Measurements from ENCODE around the gene GRB10.
"Not testable (repeated sequence)": the region's sequence is repeated elsewhere in the genome, so short reads cannot be mapped to it uniquely, and the experiment has no call there.

GRB10 gene

DNA sequence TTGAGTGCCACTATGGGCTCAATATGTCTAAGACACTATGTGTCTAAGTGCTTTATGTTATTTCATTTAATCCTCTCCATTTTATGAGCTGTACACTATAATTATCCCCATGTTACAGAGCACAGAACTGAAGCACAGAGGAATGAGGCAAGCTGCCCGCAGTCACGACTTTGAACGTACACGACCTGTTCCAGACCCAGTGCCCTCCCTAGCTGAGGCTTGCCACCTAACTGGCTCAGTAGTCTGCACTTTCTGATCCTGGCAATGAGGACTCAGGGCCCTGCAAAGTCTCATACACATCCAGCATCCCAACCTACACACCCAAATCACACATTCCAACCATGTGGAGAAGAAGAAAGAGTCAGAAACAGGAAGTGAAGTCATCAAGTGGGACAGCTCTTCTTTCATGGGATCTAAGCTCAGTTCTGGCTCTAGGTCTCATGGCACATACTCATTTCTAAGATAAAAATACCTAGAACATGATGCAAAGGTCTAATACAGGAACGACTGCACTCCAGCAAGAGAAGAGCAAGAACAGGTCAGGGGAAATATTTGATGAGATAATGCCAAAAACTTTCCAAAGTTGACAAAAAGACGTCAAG is 175.1 kb downstream of the GRB10 start:
- DNase-seq (ENCODE audit: low spot score): no peak

DNA sequence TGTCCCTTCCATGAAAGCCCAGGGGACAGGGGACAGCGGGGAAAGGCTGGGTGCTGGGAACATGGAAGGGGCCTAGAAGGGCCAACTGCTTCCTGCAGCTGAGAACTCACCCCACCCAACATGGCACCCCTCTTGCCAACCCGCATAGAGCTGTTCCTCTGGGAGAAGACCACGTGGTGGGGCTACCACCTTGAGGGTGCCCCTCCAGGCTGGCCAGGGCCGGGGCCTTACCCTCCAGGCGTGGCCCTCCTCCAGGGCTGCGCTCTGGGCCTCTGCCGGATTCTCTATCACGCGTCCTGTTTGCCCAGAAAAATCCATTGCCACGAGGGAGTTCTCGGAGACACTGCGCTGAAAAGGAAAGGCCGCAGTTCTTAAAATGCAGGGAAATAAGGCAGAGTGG is 177.6 kb downstream of the GRB10 start:
- no peak for DNase-seq (ENCODE audit: low spot score)

DNA sequence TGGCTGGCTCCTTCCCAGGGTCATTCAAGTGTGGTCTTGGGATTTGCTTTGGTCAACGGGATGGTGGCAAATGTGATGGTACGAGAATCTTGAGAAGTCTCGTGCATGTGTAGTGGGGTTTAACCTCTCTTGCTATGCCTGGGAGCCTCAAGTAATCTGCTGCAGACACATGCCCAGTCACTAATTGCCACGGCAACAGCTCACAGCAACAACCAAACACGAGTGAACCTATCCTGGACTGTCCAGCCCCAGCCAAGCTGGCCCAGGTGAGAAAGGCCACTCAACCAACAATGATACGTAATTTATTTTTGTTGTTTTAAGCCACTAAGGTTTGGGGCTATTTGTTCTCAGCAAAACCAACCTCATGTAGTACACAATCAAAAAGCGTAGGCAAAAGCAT is 179.4 kb downstream of the GRB10 start:
- no peak for DNase-seq (ENCODE audit: low spot score)

DNA sequence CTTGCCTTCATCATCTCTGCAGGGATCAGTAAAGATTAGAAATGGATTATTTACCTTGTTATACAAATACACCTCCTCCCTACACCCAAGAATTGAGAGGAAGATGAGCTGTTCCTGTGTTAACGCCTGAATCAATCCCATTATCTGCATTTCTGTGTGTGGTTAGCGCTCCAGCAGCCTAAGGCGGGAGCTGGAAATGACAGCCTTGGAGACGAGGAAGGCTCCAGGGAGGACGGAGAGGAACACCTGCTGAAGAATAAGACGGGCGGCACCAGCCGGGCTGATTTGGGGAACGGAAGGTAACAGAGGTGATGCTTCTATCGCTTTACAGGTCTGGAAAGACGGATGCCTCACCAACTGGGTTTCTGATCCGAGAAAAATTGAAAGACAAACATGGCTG is 183.3 kb downstream of the GRB10 start:
- no peak for DNase-seq (ENCODE audit: low spot score)

DNA sequence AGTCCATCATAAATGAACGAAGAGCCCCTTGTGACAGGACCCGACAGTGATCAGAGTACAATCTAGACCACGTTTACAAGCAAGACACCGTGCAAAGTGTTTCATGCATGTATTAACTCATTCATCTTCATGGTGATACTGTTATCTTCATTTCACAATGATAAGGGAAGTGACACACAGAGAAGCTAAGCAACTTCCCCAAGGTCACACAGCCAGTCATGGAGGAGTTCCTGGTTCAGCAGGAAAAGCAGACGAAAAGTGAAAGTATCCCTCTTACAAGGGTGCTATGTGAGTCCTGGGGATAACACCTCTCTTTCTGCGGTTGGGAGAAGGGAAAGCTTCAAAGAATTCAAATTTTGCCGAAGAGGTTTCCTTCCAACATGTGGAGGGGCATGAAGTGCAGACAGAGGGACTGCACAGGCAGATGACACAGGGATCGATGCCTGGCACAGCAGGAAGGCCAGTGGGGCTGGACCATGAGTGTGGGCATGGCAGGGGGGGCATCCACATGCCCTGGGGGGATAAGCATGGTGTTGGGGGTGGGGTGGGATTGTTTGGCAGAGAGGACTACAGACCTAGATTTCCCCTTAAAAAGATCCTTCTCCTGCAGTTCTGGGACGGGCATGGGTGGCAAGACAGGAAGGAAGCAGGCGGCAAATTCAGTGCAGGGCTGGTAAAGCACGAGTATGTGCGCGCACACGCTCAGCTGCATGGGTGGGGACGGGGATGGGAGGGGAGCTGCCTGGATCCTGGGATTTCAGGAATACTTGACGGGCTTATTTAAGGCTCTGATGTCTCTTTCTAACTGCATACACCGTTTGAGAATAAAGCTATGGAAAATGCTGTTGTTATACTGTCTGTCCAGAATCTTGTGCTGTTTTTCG is 184.0 kb downstream of the GRB10 start:
- no peak for DNase-seq (ENCODE audit: low spot score)

DNA sequence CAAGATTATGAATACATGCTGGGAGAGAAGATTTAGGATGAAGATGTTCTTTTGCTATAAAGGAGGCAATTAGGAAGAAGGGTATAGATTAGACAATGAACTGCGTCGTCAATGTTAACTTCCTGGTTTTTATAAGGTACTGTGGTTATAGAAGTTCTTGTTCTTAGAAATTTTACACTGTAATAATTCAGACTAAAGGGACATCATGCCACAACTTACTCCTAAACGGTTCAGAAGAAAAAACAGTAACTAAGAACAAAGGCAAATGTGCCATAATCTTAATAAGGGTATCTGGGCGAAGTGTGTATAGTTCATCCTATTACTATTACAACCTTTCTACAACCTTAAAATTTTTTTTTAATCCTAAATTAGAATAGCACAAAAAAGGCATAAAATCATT is 186.2 kb downstream of the GRB10 start:
- no peak for DNase-seq (ENCODE audit: low spot score)

DNA sequence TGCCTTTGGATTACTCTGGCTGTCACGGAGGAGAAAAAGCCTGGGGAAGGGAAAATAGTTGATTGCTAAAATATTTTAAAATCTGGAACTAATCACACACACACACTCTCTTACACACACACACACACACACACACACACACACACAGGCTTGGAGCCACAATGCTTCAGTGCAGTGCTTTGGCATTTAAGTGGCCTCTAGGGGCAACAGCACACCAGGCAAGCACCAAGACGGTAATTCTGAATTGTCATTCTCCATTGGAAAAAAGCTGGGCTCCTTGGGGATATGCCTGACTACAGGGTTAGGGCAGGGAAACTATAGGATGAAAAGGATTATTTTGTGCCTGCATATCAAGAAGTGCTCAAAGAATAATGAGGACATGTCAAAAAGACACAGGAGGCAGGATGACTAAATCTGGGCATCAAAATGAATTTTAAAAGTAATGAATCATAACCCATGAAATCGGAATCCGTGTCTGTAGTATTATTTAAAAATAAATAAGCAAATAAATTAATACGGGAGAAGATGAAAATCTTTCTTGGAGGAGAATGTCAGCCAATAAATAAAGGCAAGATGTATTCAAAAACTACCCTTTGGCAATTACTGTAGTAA is 187.1 kb downstream of the GRB10 start:
- peak; percentile 54 for DNase-seq (ENCODE audit: low spot score)

DNA sequence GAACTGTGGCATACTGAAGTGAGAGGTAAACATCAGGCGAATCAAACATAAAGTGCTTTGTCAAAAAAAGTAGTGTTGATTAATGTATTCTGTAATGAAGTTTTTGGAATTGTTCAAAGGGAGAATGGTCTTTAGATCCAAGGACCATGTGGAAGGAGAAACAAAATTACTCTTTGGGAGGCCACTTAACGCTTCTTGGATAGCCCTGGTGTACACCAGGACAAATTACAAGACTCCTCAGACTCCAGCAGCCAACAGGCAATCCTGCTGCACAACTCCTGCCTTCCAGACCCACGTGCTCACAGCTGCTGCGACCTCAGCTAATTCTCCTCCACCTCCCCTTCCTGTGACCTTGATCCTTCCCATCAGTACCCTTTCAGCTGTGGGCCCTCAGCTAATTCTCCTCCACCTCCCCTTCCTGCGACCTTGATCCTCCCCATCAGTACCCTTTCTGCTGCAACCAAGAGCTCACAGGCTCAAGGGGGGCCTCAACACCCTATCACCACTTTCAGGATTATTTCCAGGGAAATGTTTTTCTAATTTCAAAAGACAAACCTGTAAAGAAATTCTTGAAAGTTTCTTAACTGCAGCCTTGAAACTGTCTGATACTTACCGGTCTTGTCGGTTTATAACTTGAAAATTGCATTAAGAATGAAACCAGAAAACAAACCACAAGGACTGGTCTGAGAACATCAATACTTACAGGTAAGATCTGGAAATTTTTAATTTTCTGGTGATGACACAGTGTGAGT is 187.8 kb downstream of the GRB10 start:
- DNase-seq (ENCODE audit: low spot score): no peak

DNA sequence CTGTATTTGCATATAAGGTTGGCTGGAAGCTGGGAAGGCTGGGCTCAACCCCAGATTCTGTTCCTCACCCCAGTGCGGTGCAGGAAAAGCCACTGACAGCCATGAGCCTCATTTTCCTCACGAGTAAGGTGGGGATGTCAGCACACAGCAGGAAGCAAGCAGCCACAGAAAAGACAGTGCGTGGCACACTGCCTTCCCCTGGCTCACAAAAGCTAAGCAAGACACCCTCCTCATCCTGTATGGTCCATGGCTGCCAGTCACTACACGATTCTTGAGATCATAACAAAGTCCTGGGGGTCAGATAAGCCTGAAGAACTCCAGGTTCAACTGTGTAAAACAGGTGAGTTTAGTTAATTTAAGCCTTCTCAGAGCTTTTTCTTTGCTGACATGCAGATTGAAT is 188.6 kb downstream of the GRB10 start:
- no peak for DNase-seq (ENCODE audit: low spot score)

DNA sequence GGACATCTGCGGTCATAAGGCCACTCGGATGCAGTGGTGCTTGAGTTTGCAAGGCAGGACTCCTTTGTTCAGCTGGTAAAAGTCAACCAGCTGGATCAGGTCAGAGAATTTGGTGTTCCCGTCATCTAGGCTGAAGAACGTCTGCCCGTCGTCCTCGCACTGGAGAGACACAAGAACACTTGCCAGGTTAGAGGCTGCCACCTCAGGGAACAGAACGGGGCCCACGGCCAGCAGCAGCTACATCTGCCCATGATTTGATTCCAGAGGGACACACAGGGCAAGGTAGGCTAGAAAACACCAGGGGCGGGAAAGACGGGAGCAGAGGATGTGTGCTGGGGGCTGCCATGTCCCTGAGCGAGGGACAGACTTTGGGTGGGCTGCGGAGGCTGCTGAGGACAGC is 189.8 kb downstream of the GRB10 start:
- no peak for DNase-seq (ENCODE audit: low spot score)

DNA sequence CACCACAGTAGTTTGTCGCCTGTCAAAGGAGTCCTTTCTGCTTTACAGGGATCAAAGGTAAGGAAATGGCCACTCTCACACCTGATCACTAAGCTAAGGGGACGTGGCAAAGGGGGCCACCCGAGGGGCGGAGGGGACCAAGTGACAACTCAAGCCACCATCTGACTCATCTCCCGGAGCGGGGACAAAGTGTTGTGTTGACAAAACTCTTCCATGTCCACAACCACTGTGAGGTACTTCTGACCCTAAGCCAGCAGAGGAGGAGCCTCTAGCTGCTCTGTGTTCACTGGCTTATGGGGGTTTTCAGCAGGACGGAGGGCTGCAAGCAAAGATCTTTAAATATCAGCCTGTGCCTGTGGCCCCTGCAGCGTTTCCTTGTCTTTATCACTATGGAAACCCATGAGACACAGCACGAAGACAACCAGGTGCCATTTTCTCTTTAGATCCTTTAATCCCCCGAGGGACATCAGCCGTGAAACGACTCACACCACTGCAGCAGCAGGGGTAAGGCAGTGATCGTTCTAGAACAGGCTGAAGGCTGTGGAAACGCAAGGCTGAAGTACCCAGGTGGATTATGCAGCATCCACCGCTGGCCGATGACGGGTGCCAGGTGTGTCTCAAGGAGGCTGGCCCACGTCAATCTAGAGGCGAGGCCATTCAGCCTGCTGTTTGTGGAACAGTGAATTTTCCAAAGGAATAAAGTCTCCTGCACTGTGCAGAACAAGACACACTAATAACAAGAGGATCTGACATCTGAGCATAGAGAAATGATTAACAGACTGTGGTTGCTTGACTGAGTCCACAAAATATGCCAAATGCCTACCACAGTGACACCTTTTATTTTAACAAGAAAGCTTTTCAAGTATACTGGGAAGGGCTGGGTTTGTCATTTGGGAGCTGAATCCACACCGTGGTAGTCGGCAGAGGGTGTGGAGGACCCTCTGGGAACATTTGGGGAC is 190.9 kb downstream of the GRB10 start:
- DNase-seq (ENCODE audit: low spot score): no peak

DNA sequence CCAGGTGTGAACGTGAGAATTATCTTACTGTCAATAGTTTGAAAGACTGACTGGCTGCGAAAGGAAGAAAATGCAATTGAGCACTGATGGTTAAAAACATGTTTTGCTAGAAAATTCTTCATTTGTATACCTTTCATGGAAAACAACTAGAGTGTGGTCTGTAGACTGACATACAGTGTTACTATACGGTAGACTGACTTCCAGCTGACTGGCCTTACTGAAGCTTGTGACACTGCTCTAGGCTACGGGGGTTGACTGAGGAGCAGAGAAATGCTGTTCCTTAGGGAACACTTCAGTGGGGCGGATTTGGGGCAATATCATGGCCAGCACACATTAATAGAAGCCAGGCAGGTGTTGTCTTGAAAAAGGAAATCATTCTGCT is 191.6 kb downstream of the GRB10 start:
- no peak for DNase-seq (ENCODE audit: low spot score)

DNA sequence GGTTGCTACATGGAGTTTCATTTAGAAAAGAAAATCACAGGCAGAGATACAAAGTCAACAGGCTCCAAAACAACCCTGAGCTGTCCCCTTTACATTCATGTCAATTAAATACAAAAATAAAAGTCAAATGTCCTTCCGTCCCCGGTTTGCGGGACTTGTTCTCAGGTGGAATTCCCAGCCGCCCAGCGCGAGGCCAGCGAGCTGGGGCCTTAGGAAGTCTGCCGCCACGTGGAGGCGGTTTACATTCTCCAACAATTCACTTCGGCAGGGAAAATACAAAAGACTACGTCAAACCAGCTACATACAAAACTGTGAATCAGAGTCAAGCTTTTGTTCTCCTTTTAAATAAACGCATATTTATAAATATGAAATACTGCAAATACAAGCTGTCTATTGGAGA is 192.2 kb downstream of the GRB10 start:
- DNase-seq (ENCODE audit: low spot score): no peak

DNA sequence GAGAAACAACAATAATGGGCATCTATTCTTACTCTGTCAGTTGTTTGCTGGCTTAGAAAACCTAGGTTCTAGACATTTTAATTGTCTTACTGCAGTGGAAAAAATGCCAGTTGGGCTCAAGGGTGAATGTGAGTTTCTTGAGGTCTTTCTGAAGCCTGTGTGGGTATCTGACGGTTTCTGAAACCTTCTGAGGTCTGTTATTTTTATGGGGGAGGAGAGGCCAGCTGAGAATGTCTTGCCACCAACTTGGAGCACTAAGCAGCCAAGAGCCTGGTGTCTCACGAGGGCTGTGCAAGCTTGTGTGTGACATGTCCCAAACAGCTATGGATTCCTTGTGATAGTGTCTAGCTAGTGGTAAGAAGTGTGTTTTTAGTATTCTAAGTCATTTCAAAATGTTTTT is 193.3 kb downstream of the GRB10 start:
- DNase-seq (ENCODE audit: low spot score): no peak

DNA sequence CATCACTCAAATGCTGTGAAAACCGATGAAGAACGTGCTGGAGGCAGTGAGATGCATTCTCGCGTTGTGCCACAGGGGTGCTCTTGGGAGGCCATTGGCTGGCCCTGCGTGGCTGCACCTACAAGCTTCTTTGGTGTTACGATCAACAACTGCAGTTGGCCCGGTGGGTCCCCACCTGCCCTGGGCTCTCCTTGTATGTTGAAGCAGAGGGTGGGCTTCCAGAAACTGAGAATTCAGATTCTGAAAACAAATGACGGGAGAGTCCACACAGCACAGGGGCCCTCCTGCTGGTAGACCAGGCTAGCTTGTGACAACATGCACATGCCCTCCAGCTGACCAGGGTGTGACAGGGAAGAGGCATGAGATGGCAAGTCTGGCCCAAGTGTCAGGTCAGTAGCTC is 193.8 kb downstream of the GRB10 start:
- no peak for DNase-seq (ENCODE audit: low spot score)

DNA sequence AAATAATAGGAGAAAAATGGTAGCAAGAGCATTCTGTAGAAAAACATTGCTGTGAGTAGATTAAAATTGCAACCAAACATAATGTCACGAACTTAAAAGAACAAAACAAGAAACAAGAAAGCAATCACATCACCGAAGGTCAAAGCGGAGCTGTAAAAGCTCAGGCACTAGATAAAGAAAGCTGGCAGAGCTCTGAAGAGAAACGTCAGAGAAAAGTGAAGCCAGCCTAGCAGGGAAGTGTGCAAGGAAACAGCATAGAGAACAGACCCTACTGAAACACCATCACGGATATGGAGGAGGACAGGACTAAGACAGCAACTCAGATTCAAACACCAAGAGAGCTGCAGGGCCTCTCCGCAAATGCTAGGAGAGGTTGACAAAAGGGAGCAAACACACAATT is 195.0 kb downstream of the GRB10 start:
- DNase-seq (ENCODE audit: low spot score): no peak

DNA sequence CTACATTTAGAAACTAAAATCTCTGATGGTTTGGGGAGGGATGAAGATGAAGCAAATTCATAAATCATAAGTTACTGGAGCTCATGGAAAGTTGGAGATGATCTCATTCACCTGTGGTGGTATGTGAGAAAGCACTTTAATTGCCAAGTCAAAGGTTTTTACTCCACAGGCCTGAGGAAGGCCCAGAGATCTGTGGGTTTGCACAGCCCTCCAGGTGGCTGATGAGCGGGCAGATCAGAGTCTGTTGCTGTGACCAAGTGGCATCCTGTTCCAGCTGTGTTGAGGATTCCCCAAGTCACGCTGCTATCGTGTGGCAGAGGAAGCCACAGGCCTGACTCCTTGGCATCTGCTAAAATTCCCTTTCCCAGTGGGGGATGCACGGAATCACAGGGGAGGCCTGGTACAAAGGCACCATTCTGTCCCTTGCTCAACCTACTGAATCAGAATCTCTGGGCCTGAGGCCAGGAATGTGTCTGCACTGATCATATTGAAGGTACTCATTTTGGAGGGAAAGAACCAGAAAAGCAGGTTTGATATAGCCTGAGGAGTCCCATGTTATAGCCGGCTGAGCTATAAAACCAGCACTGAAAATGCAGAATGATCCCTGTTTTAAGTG is 197.8 kb downstream of the GRB10 start:
- no peak for DNase-seq (ENCODE audit: low spot score)

DNA sequence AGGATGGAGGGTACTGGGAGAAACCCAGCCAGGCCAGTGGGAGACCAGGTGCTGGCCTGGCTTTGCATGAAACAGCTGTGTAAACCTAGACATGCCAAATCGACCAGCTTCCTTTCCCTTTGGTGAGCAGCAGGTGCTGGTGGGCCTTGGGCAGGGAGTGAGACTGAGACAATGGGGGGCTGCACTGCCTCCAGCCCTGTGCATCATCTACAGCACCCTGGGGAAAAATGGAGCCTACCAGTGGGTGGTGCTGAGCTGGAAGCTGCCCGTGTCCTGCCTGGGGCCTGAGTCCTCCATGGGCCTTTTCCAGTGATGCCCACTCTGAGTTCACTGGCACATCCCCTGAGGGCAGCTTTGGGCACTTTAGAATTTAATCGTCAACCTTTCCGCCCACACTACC is 198.3 kb downstream of the GRB10 start:
- DNase-seq (ENCODE audit: low spot score): no peak

DNA sequence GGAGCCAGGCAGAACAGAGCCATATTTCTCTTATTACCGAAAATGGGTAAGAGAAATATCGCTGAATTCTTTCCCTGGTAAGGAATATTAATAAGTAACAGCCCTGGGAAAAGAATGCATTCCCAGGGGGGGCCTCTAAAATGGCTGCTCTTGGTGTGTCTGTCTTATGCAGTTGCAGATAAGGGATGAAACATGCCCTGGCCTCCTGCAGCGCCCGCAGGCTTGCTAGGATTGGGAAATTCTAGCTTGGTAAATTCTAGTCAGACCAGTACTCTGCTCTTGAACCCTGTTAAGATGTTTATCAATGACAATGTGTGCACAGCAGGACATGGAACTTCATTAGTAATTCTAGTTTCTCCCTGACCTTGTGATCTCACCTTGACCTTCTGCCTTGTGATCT is 199.4 kb downstream of the GRB10 start:
- not testable (repeated sequence) for DNase-seq (ENCODE audit: low spot score)

DNA sequence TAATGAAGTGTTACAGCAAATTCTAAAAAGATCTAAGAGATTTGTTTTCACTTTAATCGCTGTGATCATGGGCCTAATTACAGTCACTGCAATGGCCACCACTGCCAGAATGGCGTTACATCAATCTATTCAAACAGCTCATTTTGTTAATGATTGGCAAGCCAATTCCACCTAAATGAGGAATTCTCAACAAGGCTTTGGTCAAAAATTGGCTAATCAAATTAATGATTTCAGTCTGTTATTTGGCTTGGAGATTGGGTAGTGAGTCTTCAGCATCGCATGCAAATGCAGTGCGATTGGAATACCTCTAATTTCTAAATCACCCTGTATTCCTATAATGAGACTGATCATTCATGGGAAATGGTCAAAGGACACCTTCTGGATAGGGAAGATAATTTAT is 200.4 kb downstream of the GRB10 start:
- not testable (repeated sequence) for DNase-seq (ENCODE audit: low spot score)

DNA sequence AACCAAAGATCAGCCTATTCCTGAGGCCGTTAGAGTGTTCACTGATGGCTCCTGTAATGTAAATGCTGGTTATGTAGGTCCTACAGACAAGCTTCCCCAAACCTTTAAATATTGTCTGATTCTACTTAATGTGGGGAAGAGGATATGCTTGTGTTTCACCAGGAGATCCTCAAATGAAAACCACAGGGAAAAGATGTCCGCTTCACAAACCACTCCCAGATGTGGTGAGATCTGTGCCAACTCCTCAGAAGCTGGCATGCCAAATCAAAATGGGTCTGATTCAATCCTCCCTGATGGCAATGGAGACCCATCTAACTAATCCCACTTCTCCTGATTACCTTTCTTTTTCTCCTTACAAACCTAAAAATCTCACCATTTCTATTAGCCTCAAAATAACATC is 202.0 kb downstream of the GRB10 start:
- not testable (repeated sequence) for DNase-seq (ENCODE audit: low spot score)

Measured in AG08395 (cell line).